K562 (cell line): ENCODE data around the gene LEMD1. TPM values are rescaled to one million over a fixed set of nuclear protein-coding genes. Genes with fewer than 3 reads are reported as not detected.
A peak's percentile ranks its signal among the peaks of the same experiment; 100 is the strongest.

Experiments used
- ATAC-seq: fragments of 200-7000 bp; cut with Tn5 transposase; 3 replicates; pipeline ENCODE4 v1.9.1; 2020; ENCODE audit warnings: moderate library complexity
- BruUV-seq: library from RNA; stranded (reverse); fragments of 400-500 nt; replicated peaks from 2 replicates; lab custom pipeline; 2021; lab: Mats Ljungman, UMichigan
- CTCF ChIA-PET: fragments of 300-600 bp; formaldehyde crosslinking; extraction: SDS; loops from one replicate; lab custom pipeline; 2021; ENCODE audit warnings: low intra/inter-chr PET ratio; lab: Yijun Ruan, JAX
- POLR2A ChIA-PET: fragments of 300-600, 350-650 bp; sonication (Branson Sonifier 250); formaldehyde crosslinking; extraction: SDS; loops from one replicate; lab custom pipeline; 2021; ENCODE audit warnings: antibody characterized with exemption, inconsistent platforms; lab: Yijun Ruan, JAX
- DNase-seq, 4 experiments: peaks; one replicate each; pipeline versions ENCODE4 v3.0.0 to v3.0.0-alpha.2; 2011 to 2018; ENCODE audit warnings: low spot score in 3 of 4, mixed read lengths in 3 of 4; ENCODE audit errors: extremely low read depth in 1 of 4
- FAIRE-seq: peaks from 2 replicates; lab custom pipeline; 2011; peaks lifted over from hg19 to GRCh38; lab: Jason Lieb, UNC
- H2AFZ ChIP-seq: 2 replicates; pipeline ENCODE4 v1.6.0; 2011; ENCODE audit warnings: low read depth, low read length, control low read depth, inconsistent platforms
- H3K27ac ChIP-seq: fragments of 200-600 bp; 3 replicates; pipeline ENCODE4 v1.8.0; 2011; ENCODE audit warnings: low read depth, mild to moderate bottlenecking, control low read depth, inconsistent platforms, low read length, moderate library complexity, mixed read lengths; ENCODE audit errors: extremely low read depth
- H3K27me3 ChIP-seq, 2 experiments: fragments of 300-600 bp in 1 of 2; 2 replicates in 1 of 2; 3 replicates in 1 of 2; pipeline versions ENCODE4 v1.6.0 to v1.8.0; 2011; ENCODE audit warnings: inconsistent platforms in 2 of 2, low read length in 2 of 2, mild to moderate bottlenecking in 1 of 2, mixed read lengths in 1 of 2, moderate library complexity in 1 of 2; ENCODE audit not compliant: control insufficient read depth in 2 of 2, insufficient read depth in 2 of 2
- H3K36me3 ChIP-seq: fragments of 300-600 bp; 3 replicates; pipeline ENCODE4 v1.8.0; 2011; ENCODE audit warnings: mild to moderate bottlenecking, low read length, inconsistent platforms; ENCODE audit not compliant: control insufficient read depth, insufficient read depth
- H3K4me1 ChIP-seq, 2 experiments: fragments of 200-600 bp in 1 of 2; replicated peaks in 1 of 2; 2 replicates in 1 of 2; 3 replicates in 1 of 2; pipeline versions ENCODE4 v1.5.1 to v1.8.0; 2011; ENCODE audit warnings: inconsistent platforms in 2 of 2, low read length in 2 of 2, mild to moderate bottlenecking in 1 of 2, mixed read lengths in 1 of 2, moderate library complexity in 1 of 2; ENCODE audit not compliant: control insufficient read depth in 2 of 2, insufficient read depth in 2 of 2
- H3K4me2 ChIP-seq: 2 replicates; pipeline ENCODE4 v1.6.1; 2011; ENCODE audit warnings: low read length, control low read depth, inconsistent platforms, mixed read lengths; ENCODE audit not compliant: insufficient read depth
- H3K4me3 ChIP-seq: fragments of 200-600 bp; sonication (generic), shearing (Covaris generic); 2 replicates; pipeline ENCODE4 v1.5.1; 2016; ENCODE audit warnings: control low read depth, inconsistent platforms
- H3K79me2 ChIP-seq: fragments of 200-600 bp; 3 replicates; pipeline ENCODE4 v1.8.0; 2011; ENCODE audit warnings: low read length, inconsistent platforms; ENCODE audit not compliant: control insufficient read depth, insufficient read depth
- H3K9ac ChIP-seq, 2 experiments: 2 replicates each; pipeline versions ENCODE4 v1.6.0 to v1.6.1; 2011; ENCODE audit warnings: low read depth in 2 of 2, low read length in 2 of 2, control low read depth in 1 of 2, inconsistent platforms in 1 of 2, mild to moderate bottlenecking in 1 of 2, mixed read lengths in 1 of 2; ENCODE audit not compliant: insufficient read depth in 1 of 2
- H3K9me1 ChIP-seq: one replicate; pipeline ENCODE4 v1.6.0; 2011; ENCODE audit warnings: inconsistent platforms, mild to moderate bottlenecking, low read length, moderate library complexity; ENCODE audit not compliant: control insufficient read depth, insufficient read depth
- H3K9me3 ChIP-seq: replicated peaks from 2 replicates; pipeline ENCODE4 v1.5.1; 2011; ENCODE audit warnings: low read depth, low read length, inconsistent platforms; ENCODE audit not compliant: control insufficient read depth, insufficient read depth
- H4K20me1 ChIP-seq: replicated peaks from 2 replicates; pipeline ENCODE4 v1.6.1; 2011; ENCODE audit warnings: low read length, inconsistent platforms, mixed read lengths; ENCODE audit not compliant: control insufficient read depth, insufficient read depth
- HDAC6 ChIP-seq: IDR thresholded peaks from 2 replicates; pipeline ENCODE4 v1.6.1; 2012; ENCODE audit warnings: low read depth, mild to moderate bottlenecking, control low read depth, inconsistent platforms, low read length, moderate library complexity
- NFYB ChIP-seq: IDR thresholded peaks from 2 replicates; pipeline ENCODE4 v1.6.1; 2011; ENCODE audit warnings: mild to moderate bottlenecking, moderate library complexity; ENCODE audit not compliant: insufficient read length; ENCODE audit errors: extremely low read depth
- RBM14 ChIP-seq: fragments of 200-400 bp; formaldehyde crosslinking; IDR thresholded peaks from 2 replicates; pipeline ENCODE4 v1.6.1; 2018; ENCODE audit warnings: low read depth, mild to moderate bottlenecking, low read length, moderate library complexity, borderline replicate concordance; ENCODE audit not compliant: insufficient read depth
- WGBS: fragments of 100-300 bp; shearing (Covaris generic); methylation state at CpG from one replicate; pipeline ENCODE4 v1.1.6; 2016; ENCODE audit warnings: low coverage, mixed read lengths; ENCODE audit not compliant: insufficient coverage; ENCODE audit errors: missing lambda C conversion rate; 5-methylcytosine and 5-hydroxymethylcytosine counted together
- in situ Hi-C: fragments of 300-500 bp; cut with MboI; formaldehyde crosslinking; loops from 4 replicates; pipeline ENCODE4 v1.15.0; 2018; ENCODE audit warnings: inconsistent platforms, mixed read lengths
- intact Hi-C: fragments of 100-400 bp; cut with micrococcal nuclease; formaldehyde crosslinking; loops from 2 replicates; pipeline ENCODE4 v1.14.2; 2022
- polyA plus RNA-seq, 8 experiments: library from polyadenylated mRNA; depleted of rRNA in 4 of 8; stranded (reverse) in 5 of 8; unstranded in 3 of 8; fragments of >200 nt; fragmentation: Nextera tagmentation in 2 of 8; fragmentation: Illumina TruSeq in 1 of 8; extraction: Ambion mirVana in 2 of 8; extraction: Trizol in 1 of 8; gene quantifications; 2 replicates each; pipeline versions ENCODE4 v1.2.1 to v1.2.3, GENCODE V29; 2011 to 2014; ENCODE audit warnings: inconsistent platforms in 1 of 8, missing spikeins in 1 of 8
- total RNA-seq, 7 experiments: library from RNA; depleted of rRNA in 6 of 7; stranded (reverse); fragments of >200 nt in 6 of 7; fragmentation: Illumina TruSeq in 2 of 7; extraction: Trizol in 2 of 7; gene quantifications; 2 replicates each; pipeline versions ENCODE4 v1.2.1 to v1.2.3, GENCODE V29; 2011 to 2021; ENCODE audit warnings: low replicate concordance in 1 of 7
- TF ChIP-seq, protein P1 (sequence below), 2 experiments: IDR thresholded peaks; 2 replicates each; pipeline ENCODE4 v1.6.1; 2011; ENCODE audit warnings: borderline replicate concordance in 1 of 2, control low read depth in 1 of 2, low read depth in 1 of 2, low read length in 1 of 2, mild to moderate bottlenecking in 1 of 2, mixed read lengths in 1 of 2, moderate library complexity in 1 of 2; ENCODE audit not compliant: insufficient read depth in 1 of 2, insufficient read length in 1 of 2, poor library complexity in 1 of 2, severe bottlenecking in 1 of 2; ENCODE audit errors: extremely low read depth in 1 of 2
- TF ChIP-seq, protein P2 (sequence below), 2 experiments: fragments of 450-650 bp in 1 of 2; sonication (generic) in 1 of 2; formaldehyde crosslinking in 1 of 2; IDR thresholded peaks; 2 replicates each; pipeline versions ENCODE4 v1.7.1 to v1.9.0; 2016 to 2022; ENCODE audit warnings: inconsistent platforms in 1 of 2, mild to moderate bottlenecking in 1 of 2, missing genetic modification reagents in 1 of 2

LEMD1 gene
- total and polyA plus RNA-seq, 9 of the 15 experiments (the other 6 are each of a cell fraction or from before 2014, with no cell fraction given), result 0.11 to 2.4 (median 0.57) TPM; not detected in 1

DNA sequence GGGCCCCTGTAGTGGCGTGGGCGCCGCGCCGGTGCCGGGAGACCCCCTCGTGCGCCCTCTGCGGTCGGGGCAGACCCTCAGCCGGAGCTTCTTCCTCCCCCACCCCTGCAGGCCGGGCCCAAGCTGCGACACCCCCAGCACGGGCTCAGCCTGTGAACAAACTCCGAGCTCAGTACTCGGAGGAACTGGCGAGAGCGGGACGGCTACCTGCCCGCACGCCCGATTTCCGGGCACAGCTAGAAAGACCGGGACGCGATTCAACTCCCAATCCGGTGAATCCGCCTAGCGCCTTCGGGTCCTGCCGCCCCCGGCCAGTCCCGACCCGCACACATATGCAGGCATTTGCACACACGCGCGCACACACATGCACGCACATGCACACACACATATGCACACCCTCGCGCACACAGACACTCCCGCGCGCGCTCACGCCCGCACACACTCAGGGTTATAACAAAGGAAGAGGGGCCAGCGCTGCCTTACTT lies 34.6 kb upstream of the LEMD1 start:
- H3K9me3 ChIP-seq, result no peaks in the 10 kb centered on the region
- in situ Hi-C loops, result no loop called here
- no peaks in the 10 kb centered on the region for H3K79me2 ChIP-seq
- no peak for ATAC-seq
- no peak overlapping the region for H3K4me2 ChIP-seq
- CTCF ChIA-PET, result no interaction called here
- peaks cover 0 to 17% of the 10 kb centered on the region in 2 experiments; a peak in 3 of 5 replicates for H3K4me1 ChIP-seq
- H3K27ac ChIP-seq, result no peak overlapping the region
- 34% methylated on average over 46 of the region's 47 CpGs for WGBS
- BruUV-seq, result no TSS peak
- H3K36me3 ChIP-seq, result no peaks in the 10 kb centered on the region
- peaks cover 5% of the 10 kb centered on the region; the same call in 1 of the 2 replicates for H4K20me1 ChIP-seq
- H3K27me3 ChIP-seq, result peaks cover 35 to 62% of the 10 kb centered on the region in 2 experiments
- TF ChIP-seq, protein P1, sequence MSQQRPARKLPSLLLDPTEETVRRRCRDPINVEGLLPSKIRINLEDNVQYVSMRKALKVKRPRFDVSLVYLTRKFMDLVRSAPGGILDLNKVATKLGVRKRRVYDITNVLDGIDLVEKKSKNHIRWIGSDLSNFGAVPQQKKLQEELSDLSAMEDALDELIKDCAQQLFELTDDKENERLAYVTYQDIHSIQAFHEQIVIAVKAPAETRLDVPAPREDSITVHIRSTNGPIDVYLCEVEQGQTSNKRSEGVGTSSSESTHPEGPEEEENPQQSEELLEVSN (IDR thresholded peaks at IDR 0.05; ENCODE audit: borderline replicate concordance in 1 of 2, extremely low read depth in 1 of 2, insufficient read depth in 1 of 2, insufficient read length in 1 of 2, low read depth in 1 of 2, low read length in 1 of 2, poor library complexity in 1 of 2, severe bottlenecking in 1 of 2), result no peak
- TF ChIP-seq HDAC6 (0 out of 2 replicates have a peak, but pooled peaks have one; percentile 50), RBM14 (0 out of 2 replicates have a peak, but pooled peaks have one; percentile 11), NFYB (no peak)
- TF ChIP-seq, protein P2, sequence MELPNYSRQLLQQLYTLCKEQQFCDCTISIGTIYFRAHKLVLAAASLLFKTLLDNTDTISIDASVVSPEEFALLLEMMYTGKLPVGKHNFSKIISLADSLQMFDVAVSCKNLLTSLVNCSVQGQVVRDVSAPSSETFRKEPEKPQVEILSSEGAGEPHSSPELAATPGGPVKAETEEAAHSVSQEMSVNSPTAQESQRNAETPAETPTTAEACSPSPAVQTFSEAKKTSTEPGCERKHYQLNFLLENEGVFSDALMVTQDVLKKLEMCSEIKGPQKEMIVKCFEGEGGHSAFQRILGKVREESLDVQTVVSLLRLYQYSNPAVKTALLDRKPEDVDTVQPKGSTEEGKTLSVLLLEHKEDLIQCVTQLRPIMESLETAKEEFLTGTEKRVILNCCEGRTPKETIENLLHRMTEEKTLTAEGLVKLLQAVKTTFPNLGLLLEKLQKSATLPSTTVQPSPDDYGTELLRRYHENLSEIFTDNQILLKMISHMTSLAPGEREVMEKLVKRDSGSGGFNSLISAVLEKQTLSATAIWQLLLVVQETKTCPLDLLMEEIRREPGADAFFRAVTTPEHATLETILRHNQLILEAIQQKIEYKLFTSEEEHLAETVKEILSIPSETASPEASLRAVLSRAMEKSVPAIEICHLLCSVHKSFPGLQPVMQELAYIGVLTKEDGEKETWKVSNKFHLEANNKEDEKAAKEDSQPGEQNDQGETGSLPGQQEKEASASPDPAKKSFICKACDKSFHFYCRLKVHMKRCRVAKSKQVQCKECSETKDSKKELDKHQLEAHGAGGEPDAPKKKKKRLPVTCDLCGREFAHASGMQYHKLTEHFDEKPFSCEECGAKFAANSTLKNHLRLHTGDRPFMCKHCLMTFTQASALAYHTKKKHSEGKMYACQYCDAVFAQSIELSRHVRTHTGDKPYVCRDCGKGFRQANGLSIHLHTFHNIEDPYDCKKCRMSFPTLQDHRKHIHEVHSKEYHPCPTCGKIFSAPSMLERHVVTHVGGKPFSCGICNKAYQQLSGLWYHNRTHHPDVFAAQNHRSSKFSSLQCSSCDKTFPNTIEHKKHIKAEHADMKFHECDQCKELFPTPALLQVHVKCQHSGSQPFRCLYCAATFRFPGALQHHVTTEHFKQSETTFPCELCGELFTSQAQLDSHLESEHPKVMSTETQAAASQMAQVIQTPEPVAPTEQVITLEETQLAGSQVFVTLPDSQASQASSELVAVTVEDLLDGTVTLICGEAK (IDR thresholded peaks at IDR 0.05), result no peak
- TF ChIP-seq, protein P2 (CRISPR knock-in tag; IDR thresholded peaks at IDR 0.05), result no peak
- TF ChIP-seq, all 486 proteins: peak for 2
- H3K9me1 ChIP-seq, result no peaks in the 10 kb centered on the region
- DNase-seq (no peak), FAIRE-seq (no peak)
- H3K9ac ChIP-seq, result no peak overlapping the region
- intact Hi-C loops, result no loop called here
- no peak overlapping the region for H3K4me3 ChIP-seq
- no peak overlapping the region for H2AFZ ChIP-seq
- POLR2A ChIA-PET, result interaction anchor here (0.6 kb wide), 1 partner anchor 92 kb away, joined by 3 read pairs; no protein-coding TSS in a partner anchor
